IMR-90 (cell line): ENCODE measurements around the gene PSMD1.
A peak's percentile ranks its signal among the peaks of the same experiment; 100 is the strongest.

Experiments
- FOS ChIP-seq: fragments of 150-350 bp; IDR thresholded peaks from 2 replicates; pipeline ENCODE4 v1.6.1; 2016; ENCODE audit warnings: low read depth, low read length
- TF ChIP-seq, protein P1 (sequence below): conservative IDR thresholded peaks from 2 replicates; pipeline ENCODE4 v1.5.1; 2012; ENCODE audit warnings: mild to moderate bottlenecking, low read depth, low read length, improper control_type of control experiment

DNA sequence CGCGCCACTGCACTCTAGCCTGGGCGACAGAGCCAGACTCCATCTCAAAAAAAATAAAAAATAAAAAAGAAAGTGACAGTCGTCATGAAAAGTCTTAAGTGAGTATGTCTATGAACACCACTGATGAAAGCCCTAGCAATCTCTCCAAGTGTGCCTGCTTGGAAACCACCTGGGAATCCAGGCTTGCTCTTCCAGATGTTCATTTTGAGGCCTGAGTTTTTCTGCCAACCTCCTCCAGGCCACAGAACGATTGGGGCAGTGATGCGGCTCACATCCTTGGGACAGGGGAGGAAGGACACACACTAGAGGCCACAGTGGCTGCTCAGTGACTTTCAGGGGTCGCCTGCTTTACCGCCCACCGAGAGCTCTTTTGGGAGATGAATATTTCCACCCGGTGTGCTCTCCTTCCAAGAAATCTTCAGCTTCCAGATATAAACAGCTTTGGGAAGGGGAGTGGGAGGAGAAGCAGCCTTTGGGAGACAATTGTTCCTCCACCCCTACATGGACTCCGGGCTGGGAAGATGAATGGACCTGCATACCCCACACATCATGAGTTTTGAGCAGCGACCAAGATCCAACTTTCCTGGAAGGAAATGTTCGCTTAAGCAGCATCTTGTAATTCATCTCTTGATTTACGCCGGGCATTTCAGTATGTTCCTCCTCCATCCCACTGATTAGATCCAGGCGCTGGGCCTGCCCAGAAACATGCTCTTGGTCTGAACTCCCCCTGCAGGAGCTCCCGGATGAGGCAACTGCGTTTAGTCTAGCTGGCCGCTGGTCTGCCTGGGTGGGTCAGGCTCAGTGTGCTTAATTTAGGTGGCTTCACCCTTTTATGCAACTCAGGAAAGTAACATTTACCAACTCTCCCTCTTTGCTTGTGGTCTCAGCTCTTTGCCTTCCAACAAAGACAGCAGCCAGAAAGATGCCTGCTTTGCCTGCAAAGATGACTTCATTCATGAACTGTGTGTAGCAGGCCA lies 135.5 kb downstream of the PSMD1 start:
- no peak for TF ChIP-seq FOS
- TF ChIP-seq, protein P1, sequence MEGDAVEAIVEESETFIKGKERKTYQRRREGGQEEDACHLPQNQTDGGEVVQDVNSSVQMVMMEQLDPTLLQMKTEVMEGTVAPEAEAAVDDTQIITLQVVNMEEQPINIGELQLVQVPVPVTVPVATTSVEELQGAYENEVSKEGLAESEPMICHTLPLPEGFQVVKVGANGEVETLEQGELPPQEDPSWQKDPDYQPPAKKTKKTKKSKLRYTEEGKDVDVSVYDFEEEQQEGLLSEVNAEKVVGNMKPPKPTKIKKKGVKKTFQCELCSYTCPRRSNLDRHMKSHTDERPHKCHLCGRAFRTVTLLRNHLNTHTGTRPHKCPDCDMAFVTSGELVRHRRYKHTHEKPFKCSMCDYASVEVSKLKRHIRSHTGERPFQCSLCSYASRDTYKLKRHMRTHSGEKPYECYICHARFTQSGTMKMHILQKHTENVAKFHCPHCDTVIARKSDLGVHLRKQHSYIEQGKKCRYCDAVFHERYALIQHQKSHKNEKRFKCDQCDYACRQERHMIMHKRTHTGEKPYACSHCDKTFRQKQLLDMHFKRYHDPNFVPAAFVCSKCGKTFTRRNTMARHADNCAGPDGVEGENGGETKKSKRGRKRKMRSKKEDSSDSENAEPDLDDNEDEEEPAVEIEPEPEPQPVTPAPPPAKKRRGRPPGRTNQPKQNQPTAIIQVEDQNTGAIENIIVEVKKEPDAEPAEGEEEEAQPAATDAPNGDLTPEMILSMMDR = peak; percentile 82
